RCC 7860 (cell line): Measurements from ENCODE around the gene FOXK2.

ENCODE experiments used
- DNase-seq: peaks from one replicate; pipeline ENCODE4 v3.0.0-alpha.2; 2015; ENCODE audit warnings: low spot score
- FAIRE-seq: peaks from 2 replicates; lab custom pipeline; 2012; peaks lifted over from hg19 to GRCh38; lab: Jason Lieb, UNC

The FOXK2 gene

DNA sequence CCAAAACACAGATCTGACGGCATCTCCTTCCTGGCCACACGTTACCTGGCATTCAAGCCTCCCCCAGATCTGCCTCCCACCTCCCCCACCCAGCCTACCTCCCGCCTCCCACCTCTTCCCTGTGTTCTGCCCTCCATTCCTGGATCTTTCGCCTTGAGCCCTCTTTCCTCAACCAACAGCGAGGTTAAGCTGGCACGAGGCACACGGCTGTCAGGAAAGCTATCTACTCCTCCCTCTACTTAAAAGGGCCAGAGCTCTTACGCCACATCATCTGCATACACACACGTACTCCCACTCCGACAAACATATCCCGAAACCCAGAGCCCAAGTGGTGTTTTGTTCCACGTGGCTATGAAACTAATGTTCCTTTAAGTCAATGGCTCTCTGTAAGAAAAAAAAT lies 110.7 kb downstream of the FOXK2 start:
- FAIRE-seq = no peak
- DNase-seq = no peak

DNA sequence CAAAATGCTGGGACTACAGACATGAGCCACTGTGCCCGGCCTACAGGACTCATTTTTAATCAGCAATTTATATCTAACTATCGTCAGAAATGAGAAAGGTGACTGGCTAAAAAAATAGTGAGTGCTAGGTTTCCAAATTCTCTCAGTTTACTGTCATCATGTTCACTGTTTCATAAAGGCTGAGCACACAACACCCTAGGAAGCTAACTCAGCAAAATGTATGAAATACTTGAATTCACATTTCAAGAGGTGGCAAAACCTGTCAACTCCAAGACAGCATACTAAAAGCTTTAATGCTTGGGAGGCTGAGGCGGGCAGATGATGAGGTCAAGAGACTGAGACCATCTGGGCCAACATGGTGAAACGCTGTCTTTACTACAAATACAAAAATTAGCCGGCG lies 112.0 kb downstream of the FOXK2 start:
- FAIRE-seq (no peak), DNase-seq (no peak)

DNA sequence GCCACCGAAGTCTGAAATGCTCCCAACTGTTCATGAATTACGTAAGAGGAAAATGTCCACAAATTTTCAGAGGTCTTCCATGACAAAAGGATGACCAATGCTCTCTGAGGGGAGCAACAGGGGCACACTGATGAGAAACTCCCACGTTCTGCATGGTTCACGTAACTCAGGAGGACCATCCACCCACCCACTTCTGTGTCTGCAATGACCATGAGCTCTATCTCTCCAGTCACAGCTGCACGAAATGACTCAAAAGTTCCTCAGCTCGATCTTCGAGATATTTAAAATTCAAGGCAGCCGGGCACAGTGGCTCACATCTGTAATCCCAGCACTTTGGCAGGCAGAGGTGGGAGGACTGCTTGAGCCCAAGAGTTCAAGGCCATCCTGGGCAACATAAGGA lies 112.9 kb downstream of the FOXK2 start:
- DNase-seq = no peak
- FAIRE-seq = no peak

DNA sequence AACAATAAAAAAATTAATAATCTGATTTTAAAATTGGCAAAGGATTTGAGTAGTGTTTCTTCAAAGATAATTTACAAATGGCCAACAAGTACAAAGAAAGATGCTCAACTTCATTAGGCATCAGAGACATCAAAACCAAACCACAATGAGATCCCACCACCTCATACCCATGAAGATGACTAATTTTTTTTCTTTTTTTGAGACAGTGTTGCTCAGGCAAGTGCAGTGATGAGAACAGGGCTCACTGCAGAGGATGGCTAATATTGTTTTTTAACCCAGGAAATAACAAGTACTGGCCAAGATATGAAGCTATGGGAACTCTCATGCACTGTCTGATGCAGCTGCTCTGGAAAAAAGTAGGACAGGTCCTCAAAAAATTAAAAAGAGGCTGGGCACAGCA lies 113.8 kb downstream of the FOXK2 start:
- DNase-seq (no peak), FAIRE-seq (no peak)

DNA sequence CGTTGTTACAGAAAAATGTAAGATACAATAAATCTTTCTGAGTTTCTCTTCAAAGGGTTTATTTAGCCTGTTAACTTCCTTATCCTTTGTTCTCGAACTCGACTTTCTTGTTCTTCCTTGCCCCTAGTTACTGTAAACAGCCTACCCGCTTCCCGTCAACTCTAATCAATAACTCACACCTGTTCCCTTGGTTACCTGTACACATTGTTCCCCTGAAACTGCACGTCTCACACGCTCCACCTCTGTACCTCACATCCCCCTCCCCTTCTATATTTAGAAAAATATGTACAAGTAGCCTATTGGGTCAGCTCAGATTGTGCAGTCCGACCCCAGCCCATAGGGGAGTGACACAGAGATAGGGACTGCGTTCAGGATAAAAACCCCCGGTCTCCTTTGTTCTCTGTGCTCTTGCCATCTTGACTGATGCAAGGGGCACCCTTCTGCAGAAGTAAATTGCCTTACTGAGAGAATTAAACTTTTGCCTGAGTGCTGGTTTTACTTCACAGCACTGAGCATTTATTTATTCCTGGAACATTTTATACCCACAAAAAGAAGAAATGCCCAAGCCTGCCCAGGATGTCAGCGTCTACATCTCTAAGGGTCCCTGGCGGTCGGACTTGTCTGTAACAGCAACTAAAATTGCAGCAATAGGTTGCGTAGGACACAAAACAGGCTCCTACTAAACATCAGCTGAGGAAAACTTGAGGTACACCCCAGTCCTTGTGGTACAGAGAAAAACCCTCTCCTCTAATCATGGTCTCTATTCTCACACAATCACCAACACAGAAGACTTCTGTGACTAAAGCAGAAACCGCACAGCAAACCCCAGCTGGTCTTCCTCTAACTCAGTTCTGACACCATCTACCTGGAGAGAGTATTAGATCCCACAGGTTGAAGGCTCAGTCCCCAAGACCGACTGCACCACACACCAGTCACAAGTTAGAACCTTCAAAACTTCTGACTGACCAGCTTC lies 117.4 kb downstream of the FOXK2 start:
- FAIRE-seq (no peak), DNase-seq (no peak)

DNA sequence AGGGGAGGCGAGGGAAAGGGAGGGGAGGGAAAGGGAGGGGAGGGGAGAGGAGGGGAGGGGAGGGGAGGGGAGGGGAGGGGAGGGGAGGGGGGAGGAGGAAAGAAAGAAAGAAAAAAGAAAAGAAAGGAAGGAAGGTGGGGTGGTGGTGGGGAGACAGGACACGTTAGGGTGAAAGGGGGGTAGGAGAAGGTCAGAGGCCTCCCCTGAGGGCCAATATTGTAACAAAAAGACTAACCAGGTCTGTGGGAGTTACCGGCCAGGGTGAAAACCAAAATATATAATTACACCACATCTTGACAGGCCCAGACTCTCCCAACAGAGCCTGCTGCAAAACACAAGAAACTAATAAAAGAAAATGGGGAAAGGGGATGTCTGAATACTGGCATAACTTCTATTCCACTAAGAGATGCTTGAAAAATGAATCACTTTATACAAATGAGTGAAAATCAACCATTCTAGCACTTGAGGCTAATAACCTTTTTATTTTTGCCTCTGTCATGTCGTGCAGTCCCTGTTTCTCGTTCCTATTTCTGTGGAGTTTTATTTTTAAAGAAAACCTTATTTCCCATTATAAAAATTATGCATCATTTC lies 118.7 kb downstream of the FOXK2 start:
- DNase-seq = no peak
- no peak for FAIRE-seq

DNA sequence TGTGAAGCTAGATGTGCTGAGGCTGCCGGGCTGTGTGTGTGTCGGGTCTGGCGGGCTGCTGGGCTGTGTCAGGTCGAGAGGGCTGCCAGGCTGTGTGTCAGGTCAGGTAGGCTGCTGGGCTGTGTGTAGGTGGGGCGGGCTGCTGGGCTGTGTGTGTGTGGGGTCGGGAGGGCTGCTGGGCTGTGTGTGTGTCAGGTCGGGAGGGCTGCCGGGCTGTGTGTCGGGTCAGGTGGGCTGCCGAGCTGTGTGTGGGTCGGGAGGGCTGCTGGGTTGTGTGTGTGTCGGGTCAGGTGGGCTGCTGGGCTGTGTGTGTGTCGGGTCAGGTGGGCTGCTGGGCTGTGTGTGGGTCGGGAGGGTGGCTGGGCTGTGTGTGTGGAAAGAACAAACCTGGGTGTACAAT lies 120.1 kb downstream of the FOXK2 start:
- DNase-seq = no peak
- FAIRE-seq = no peak

DNA sequence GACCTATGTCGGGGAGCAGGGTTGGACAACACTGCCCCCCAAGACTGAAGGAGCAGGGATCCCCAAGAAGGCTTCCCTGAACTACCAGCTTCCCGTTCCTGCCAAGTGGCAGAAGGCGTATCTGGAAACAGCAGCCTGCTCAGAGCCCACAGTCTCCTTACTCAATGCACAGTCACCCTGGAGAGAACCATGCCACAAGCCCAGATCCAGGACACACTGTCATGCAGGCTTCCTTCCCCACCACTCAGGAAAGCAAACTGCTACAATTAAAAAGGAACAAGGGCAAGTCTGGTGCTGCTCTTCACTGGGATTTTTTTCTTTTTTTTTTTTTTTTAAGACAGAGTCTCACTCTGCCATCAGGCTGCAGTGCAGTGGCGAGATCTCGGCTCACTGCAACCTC lies 120.5 kb downstream of the FOXK2 start:
- DNase-seq (no peak), FAIRE-seq (no peak)

DNA sequence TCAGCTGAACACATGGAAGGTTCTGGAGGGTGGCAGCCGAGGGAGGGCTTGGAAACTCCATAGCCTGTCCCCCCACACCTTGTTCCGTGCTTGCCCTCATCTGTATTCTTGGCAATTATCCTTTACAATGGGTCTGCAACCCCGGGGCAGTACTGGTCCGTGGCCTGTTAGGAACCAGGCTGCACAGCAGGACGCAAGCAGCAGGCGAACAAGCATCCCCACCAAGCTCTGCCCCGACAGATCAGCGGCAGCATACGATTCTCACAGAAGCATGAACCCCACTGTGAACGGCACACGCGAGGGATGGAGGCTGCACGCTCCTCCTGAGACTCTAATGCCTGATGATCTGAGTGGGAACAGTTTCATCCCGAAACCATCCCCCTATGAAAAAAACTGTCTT lies 122.5 kb downstream of the FOXK2 start:
- FAIRE-seq = no peak
- no peak for DNase-seq

DNA sequence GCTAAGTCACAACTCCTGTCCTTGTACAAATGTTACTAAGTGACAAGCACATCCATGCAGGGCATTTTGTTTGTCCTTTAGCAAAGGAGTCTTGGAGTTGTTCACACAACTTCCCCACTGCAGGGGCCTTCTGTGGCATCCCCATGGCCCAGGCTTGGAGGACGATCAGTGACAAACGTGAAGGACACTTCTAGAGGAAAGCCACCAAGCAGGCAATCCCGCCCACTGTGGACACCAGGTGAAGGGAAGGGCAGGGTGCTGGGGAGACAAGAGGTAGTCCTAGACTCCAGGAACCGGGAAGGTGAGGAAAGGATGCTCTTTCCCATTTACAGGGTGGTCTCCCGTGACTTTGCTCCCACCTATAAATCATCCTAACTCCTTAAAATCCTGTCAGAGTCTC lies 124.6 kb downstream of the FOXK2 start:
- no peak for FAIRE-seq
- DNase-seq = no peak

DNA sequence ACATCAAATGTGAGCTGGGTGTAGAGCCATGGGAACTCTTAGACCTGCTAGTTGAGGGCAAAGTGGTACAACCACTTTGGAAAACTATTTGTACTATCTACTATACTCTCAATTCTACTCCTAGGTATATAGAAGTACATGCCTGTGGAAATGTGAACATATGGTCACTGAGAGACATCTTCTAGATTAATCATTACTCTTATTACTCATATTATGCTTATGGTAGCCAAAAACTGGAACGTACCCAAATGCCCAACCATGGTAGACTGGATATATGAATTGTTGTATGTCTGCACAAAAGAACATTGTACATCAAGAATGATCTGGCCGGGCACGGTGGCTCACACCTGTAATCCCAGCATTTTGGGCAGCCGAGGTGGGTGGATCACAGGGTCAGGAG lies 126.0 kb downstream of the FOXK2 start:
- peak; percentile 84 for FAIRE-seq
- peak; percentile 56 for DNase-seq

DNA sequence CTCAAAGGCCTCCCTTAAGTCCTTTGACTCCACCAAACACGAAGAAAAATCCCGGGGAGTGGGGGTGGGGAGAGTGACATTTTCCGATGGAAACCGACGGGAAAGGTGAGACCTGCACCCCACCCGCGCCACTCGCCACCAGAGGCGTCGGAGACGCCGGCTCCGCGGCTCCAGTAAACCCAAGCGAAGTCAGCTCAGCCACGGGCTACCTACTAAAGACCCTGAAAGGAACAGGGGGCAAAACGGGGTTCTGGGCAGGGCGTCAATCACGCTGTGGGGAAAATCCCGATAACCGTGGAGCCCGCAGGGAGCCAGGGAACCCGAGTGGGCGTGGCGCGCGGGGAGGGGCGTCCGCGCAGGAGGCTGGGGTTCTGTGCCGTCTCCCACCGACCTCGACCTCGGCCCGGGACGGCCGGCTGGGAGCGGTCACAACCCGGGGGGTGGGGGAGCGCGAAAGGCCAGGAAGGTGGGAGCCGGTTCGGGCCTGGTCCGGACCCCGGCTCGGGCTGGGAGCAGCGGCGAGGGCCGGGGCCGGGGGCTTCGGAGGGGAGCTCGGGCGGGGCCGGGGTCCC lies 128.1 kb downstream of the FOXK2 start:
- FAIRE-seq = no peak

DNA sequence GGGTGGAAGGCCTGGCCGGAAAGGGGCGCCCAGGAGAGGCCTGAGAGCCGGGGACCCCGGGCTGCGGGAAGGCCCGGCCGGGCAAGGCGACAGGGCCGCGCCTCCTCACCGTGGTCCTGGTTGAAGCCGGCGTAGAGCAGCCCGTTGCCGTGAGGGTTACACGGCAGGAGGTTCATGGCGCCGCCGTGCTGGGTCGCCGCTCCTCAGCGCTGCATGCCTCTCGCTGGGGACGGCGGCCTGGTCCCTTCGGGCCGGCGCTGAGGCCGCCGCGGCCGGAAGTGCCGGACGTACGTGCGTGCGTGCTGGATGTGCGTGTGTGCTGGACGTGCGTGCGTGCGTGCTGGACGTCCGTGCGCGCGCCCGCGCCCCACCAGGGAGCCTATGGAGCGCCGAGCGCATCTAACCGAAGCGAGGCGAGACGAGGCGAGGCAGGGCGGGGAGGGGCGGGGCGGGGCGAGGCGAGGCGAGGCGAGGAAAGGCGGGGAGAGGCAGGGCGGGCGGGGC lies 128.7 kb downstream of the FOXK2 start, which contains the start of gene WDR45B:
Gene WDR45B, minus strand, starts transcription at position 280 of the 504 bp plus-strand sequence. Its CDS starts 104 bp downstream, at position 176.
- FAIRE-seq (no peak), DNase-seq (peak; percentile 91)

More for the DNA sequence above, 128.1 kb downstream of the FOXK2 start:
- no peak for DNase-seq

DNA sequence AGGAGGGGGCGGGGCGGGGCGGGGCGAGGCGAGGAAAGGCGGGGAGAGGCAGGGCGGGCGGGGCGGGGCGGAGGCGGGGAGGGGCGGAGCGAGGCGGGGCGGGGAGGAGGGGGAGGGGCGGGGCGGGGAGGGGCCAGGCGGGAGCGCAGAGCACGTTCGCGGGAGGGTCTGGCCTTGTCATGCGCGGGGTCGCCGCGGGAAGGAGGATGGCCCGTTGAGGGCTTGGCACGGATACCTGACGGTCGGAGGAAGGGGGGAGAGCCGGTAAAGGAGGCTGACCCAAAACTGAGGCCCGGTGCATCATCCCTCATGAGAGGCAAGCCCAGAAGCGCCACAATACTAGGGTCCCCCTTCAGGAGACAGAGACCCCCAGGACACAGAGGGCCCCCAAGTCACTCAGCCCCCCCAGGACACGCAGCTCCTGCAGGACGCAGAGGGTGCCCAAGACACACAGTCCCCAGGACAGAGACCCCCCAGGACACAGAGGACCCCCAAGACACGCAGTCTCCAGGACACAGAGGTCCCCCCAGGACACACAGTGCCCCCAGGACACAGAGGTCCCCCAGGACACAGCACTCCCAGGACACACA lies 129.3 kb downstream of the FOXK2 start:
- DNase-seq (no peak), FAIRE-seq (no peak)

DNA sequence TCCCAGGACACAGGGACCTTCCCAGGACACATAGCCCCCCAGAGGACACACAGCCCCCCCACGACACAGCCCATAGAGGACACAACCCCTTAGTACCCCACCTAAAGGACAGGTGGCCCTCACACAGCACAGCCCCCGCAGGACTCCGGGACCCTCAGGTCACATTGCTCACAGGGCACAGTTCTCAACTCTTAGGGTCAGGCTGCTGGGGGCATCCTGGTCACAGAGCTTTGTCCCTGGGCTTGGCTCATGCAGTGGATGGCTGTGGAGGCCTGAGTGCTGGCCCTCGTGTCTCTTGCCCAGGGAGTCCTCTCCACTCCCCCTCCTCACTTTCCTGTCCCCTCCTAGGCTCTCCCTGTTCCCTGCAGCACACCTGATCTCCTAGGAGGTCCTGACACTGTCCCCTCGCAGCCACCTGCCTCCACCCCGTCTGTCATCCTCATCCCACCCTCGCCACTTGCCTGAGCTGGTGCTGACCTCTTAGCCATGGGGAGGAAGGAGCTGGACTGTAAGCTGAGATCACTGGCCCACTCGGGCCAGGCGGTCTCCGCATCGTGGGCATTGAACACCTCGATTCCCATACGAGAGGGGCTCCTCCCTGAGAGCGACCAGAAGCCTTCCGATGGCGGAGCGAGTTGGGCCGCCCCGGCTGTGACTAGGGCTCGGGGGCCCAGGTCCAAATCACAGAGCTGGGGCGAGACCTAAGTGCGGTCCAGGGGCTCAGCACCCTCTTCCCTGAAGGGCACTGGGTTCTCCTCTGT lies 130.1 kb downstream of the FOXK2 start:
- DNase-seq = no peak
- FAIRE-seq = no peak

DNA sequence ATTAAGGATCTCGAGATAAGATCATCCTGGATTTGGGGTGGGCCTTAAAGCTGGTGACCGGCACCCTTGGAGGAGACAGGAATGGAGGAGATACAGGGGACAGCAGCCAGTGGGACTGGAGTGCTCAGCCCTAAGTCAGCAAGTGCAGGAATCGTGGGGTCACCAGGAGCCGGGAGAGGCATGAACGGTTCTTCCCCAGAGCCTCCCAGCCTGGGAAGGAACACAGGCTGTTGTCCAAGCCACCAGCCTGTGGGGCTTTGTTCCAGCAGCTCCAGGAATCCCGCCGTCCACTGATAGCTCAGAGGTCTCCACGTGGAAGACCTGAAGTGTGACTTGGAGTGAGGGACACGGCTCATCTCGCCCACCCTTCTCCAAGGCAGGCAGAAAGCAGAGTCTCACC lies 131.2 kb downstream of the FOXK2 start:
- DNase-seq (no peak), FAIRE-seq (no peak)

DNA sequence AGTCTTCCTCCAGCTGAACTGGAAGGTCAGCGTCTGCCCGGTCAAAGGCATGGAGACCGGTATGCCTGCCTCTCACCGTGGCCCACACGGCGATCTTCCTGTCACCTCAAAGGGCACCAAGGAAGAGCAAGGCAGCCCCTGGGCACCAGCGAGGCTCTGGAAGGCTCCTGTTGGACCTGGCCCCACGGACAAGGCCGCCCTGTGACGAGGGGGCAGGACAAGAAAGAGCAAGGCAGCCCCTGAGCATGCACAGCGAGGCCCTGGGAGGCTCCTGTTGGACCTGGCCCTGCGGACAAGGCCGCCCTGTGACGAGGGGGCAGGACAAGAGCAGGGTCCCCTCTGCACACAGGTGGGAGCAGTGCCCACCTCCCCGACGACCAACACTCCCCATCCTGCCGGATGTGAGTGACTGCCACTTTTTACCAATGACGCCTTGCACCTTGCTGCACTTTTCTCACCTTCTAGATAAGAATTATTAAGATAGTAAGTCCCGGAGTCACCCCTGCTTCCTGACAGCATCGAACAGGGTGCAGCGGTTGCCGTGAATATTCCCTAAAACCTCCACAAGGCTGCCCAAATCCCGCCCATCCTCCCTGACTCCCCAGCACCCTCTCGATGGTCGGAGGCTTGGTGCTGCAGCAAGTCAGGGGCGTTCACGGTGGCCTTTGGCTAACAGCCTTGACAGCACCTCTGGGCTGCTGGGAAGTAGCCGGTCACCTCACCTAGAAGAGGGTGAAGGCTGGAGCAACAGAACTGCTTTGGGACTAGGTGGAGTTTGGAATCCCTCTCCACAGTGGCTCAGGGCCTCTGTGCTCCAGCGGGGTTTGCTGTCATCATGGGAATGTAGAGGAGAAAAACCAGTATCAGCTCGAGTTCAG lies 134.4 kb downstream of the FOXK2 start:
- FAIRE-seq = no peak

More for the DNA sequence above, 134.4 kb downstream of the FOXK2 start:
- no peak for DNase-seq
